ENCODE data around the gene DENND1B.

Gene DENND1B

GRCh38 chr1:197485790-197486189, 289.5 kb downstream of the DENND1B start:
- no peak for TF ChIP-seq CTCF (IDR thresholded peaks at IDR 0.05)

GRCh38 chr1:197481101-197481500, 294.2 kb downstream of the DENND1B start:
- no peak for TF ChIP-seq CTCF (IDR thresholded peaks at IDR 0.05)

GRCh38 chr1:197480446-197480845, 294.8 kb downstream of the DENND1B start:
- TF ChIP-seq CTCF (IDR thresholded peaks at IDR 0.05), result no peak

GRCh38 chr1:197472141-197472540, 303.1 kb downstream of the DENND1B start:
- no peak for TF ChIP-seq CTCF (IDR thresholded peaks at IDR 0.05)

- no peak for TF ChIP-seq CTCF (IDR thresholded peaks at IDR 0.05)
Observed at GRCh38 chr1:197471248-197471985, 303.9 kb downstream of the DENND1B start.

GRCh38 chr1:197470330-197470729, 304.9 kb downstream of the DENND1B start:
- TF ChIP-seq CTCF (IDR thresholded peaks at IDR 0.05), result no peak

- no peak for TF ChIP-seq CTCF (IDR thresholded peaks at IDR 0.05)
Observed at GRCh38 chr1:197469620-197470210, 305.6 kb downstream of the DENND1B start.
